T47D (cell line): Measurements from ENCODE around the gene DIAPH2.

Experiments used
- DNase-seq, 2 experiments: peaks; one replicate each; pipeline versions ENCODE4 v3.0.0 to v3.0.0-alpha.2; 2011 to 2012; ENCODE audit warnings: low read depth in 1 of 2, low spot score in 1 of 2
- JUND ChIP-seq: IDR thresholded peaks from 2 replicates; pipeline ENCODE4 v1.6.1; 2012; ENCODE audit warnings: low read depth
- in situ Hi-C: cut with HindIII; loops from 2 replicates; pipeline ENCODE4 v1.10.0; 2016; ENCODE audit warnings: low sequenced_read_pairs, low pct_unique_long_range_greater_than_20kb

The DIAPH2 gene

DNA sequence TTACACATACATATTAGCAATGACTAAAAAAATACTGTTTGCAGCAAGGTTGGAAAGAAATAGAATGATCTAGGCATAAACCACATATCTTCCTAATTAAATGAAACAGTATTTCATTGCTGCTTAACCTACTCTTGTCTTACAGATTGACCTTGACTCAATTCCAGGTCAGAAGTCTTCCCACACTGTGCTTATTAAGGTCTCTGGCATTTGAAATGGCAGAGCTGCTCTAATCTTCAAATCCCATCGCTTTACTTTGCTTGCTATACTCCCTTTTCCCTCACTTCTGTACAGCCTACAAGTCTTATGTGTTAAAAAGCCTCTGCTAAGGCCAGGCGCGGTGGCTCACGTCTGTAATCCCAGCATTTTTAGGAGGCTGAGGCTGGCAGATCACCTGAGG is 623.5 kb downstream of the DIAPH2 start:
- in situ Hi-C loops, result no loop called here
- no peak for DNase-seq
- TF ChIP-seq JUND, result no peak

DNA sequence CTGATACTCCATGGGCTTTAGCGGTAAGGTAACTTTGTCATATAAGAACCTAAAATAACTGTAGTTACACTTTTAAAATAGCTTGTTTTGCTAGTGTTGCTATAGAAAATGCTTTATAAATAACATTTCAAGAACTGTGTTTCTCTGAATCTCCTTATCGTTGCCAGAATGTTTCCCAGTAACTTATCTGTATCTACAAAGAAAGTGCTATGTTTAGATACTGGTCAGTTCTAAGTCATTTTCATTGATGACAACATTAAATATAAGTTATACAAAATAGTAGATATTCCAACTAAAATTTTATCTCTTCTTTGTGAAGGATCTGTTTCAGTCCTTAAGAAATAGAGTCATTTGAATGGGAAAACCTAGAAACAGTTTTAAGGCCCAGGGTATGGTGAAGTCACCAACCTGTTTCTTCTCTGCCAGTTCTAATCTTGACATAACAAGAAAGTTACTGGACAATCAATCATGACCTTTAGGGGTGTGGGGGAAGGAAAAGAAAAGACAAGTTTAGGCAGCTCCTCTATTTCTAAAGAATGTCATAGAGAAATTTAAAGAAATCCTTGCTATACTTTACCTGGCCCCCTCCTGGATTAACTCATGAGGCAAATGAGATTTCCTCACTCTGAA is 625.0 kb downstream of the DIAPH2 start:
- no peak for TF ChIP-seq JUND
- DNase-seq, result no peak
- in situ Hi-C loops, result no loop called here

DNA sequence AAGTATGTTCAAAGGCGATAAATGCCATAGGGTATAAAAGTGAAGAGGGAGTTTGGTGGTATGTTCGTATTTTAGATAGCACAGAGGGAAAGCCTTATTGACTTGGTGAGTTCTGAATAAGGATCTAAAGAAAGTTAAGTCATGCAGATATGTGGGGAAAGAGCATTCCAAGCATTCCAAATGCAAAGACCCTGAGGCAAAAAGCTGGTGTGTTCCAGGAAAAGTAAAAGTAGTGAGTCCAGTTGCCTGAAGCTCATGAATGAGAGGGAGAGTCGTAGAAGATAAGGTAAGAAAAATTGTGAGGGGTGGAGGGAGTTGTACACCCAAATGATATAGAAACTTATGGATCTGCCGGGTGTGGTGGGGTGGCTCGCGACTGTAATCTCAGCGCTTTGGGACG is 625.7 kb downstream of the DIAPH2 start:
- DNase-seq, result peak in 1 of 2 experiments; percentile 55
- in situ Hi-C loops, result no loop called here
- no peak for TF ChIP-seq JUND

- TF ChIP-seq JUND, result no peak
- in situ Hi-C loops, result no loop called here
- DNase-seq, result no peak
These were observed 626.6 kb downstream of the DIAPH2 start for GRCh38 chrX:97311066-97311778.

GRCh38 chrX:97314345-97314744 is 629.7 kb downstream of the DIAPH2 start:
- no peak for TF ChIP-seq JUND
- in situ Hi-C loops, result no loop called here
- no peak for DNase-seq

GRCh38 chrX:97315939-97316338 is 631.3 kb downstream of the DIAPH2 start:
- in situ Hi-C loops, result no loop called here
- TF ChIP-seq JUND, result no peak
- DNase-seq, result peak in 1 of 2 experiments; percentile 29

GRCh38 chrX:97320305-97320704 is 635.7 kb downstream of the DIAPH2 start:
- no peak for TF ChIP-seq JUND
- no peak for DNase-seq
- in situ Hi-C loops, result no loop called here

GRCh38 chrX:97322401-97322800 is 637.8 kb downstream of the DIAPH2 start:
- no peak for TF ChIP-seq JUND
- in situ Hi-C loops, result no loop called here
- DNase-seq, result no peak

DNA sequence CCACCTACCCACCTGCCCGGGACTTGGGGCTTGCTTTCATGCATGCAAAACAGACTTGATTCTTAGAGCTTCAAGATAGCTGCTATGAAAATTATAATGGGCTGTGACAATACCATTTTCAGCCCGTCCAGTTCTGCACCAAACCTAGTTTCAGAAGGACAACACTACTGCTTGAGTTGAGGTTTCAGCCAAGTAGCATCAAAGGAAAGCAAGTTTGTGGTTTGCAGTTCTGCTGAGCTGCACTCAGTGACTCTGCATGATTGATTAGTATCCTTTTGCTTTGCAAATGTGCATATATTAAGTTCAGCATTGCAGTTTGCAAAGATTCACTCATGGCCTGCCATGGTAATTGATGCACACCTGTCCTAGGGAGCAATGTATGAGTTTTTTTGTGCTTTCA is 641.8 kb downstream of the DIAPH2 start:
- no peak for TF ChIP-seq JUND
- no peak for DNase-seq
- in situ Hi-C loops, result no loop called here

GRCh38 chrX:97328853-97329390 is 644.3 kb downstream of the DIAPH2 start:
- peak; percentile 0 to 3 for DNase-seq
- TF ChIP-seq JUND, result peak; percentile 19; the same call in 1 of the 2 replicates
- in situ Hi-C loops, result no loop called here

DNA sequence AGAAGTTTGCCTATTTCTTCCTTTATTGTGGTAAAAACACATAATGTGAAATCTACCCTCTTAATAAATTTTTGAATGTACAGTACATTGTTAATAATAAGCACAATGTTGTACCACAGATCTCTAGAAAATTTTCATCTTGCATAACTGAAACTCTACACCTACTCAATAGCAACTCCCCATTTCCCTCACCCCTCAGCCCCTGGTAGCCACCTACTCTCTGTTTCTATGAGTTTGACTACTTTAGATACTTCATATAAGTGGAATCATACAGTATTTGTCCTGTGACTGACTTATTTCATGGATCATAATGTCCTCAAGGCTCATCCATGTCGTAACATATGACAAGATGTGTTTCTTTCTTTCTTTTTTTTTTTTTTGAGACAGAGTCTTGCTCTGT is 645.5 kb downstream of the DIAPH2 start:
- in situ Hi-C loops, result no loop called here
- no peak for TF ChIP-seq JUND
- DNase-seq, result no peak

DNA sequence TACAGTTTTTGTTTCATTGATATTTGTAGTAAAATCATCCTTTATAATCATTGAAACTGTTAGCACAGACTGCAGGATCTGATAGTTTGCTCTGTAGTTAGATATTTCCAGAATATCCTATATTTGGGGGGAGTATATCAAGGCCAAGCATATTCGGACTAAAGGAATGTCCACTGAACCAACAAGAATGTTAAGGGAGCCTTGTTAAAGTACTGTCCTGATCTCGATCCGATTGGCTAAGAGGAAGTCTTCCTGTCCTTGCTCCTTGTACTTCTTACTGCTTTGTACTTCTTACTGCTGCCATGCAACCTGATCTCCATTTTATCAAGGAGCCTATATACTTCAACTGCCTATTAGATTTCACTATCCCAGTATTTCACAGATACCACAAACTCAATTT is 648.3 kb downstream of the DIAPH2 start:
- in situ Hi-C loops, result no loop called here
- DNase-seq, result no peak
- no peak for TF ChIP-seq JUND

DNA sequence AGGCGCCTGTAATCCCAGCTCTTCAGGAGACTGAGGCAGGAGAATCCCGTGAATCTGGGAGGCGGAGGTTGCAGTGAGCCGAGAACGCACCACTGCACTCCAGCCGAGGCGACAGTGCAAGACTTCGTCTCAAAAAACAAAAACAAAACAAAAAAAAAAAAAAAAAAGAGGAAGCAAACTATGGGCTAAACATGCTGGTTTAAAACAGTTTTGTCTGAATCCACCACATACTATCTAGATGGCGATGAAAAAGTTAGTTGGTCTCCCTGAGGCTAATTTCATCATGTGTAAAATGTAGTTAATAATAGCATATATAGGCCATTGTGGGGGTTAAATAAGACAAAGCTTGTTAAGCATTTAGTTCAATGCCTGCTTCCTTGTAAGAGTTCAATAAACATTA is 650.2 kb downstream of the DIAPH2 start:
- no peak for TF ChIP-seq JUND

More for the DNA sequence above, 650.2 kb downstream of the DIAPH2 start:
- DNase-seq, result no peak
- in situ Hi-C loops, result no loop called here
